Nephron (organoid): ENCODE measurements around the gene SH3BP5L.

ENCODE experiments used
- H3K27ac Mint-ChIP-seq, 3 experiments: 2 replicates each; pipeline ENCODE4 v1.8.0; 2020; ENCODE audit warnings: mixed read lengths in 3 of 3, mild to moderate bottlenecking in 2 of 3, moderate library complexity in 1 of 3
- H3K27me3 Mint-ChIP-seq: 2 replicates; pipeline ENCODE4 v1.8.0; 2021; ENCODE audit warnings: low read depth, mild to moderate bottlenecking, moderate library complexity, mixed read lengths
- H3K36me3 Mint-ChIP-seq: 2 replicates; pipeline ENCODE4 v1.8.0; 2020; ENCODE audit warnings: low read depth, mixed read lengths
- H3K4me1 Mint-ChIP-seq: 2 replicates; pipeline ENCODE4 v1.8.0; 2020; ENCODE audit warnings: mixed read lengths
- H3K4me3 Mint-ChIP-seq, 3 experiments: 2 replicates each; pipeline ENCODE4 v1.8.0; 2020; ENCODE audit warnings: mild to moderate bottlenecking in 3 of 3, mixed read lengths in 3 of 3, moderate library complexity in 2 of 3
- H3K9me3 Mint-ChIP-seq: 2 replicates; pipeline ENCODE4 v1.8.0; 2020; ENCODE audit warnings: mixed read lengths
- CTCF ChIP-seq, 3 experiments: fragments of 200-600 bp; sonication (generic); IDR thresholded peaks; one replicate each; pipeline ENCODE4 v1.5.0; 2021; ENCODE audit warnings: antibody characterized with exemption in 3 of 3; ENCODE audit not compliant: unreplicated experiment in 3 of 3

SH3BP5L gene

GRCh38 chr1:248817065-248817464, 8.7 kb downstream of the SH3BP5L start:
- Mint-ChIP-seq H3K36me3 (peaks cover 59% of the 10 kb centered on the region), H3K27ac (no peak overlapping the region), H3K27me3 (no peaks in the 10 kb centered on the region), H3K4me3 (no peak overlapping the region), H3K4me1 (peaks cover 4% of the 10 kb centered on the region), H3K9me3 (no peaks in the 10 kb centered on the region)
- no peak for TF ChIP-seq CTCF (IDR thresholded peaks at IDR 0.05; ENCODE audit: unreplicated experiment in 3 of 3)

GRCh38 chr1:248816042-248816851, 9.5 kb downstream of the SH3BP5L start:
- H3K27me3 Mint-ChIP-seq: no peaks in the 10 kb centered on the region
- H3K27ac Mint-ChIP-seq: no peak overlapping the region
- H3K4me1 Mint-ChIP-seq: no peaks in the 10 kb centered on the region
- no peak for TF ChIP-seq CTCF (IDR thresholded peaks at IDR 0.05; ENCODE audit: unreplicated experiment in 3 of 3)
- no peaks in the 10 kb centered on the region for H3K9me3 Mint-ChIP-seq
- H3K4me3 Mint-ChIP-seq: no peak overlapping the region
- H3K36me3 Mint-ChIP-seq: peaks cover 60% of the 10 kb centered on the region

GRCh38 chr1:248815407-248816034, 10.2 kb downstream of the SH3BP5L start:
- Mint-ChIP-seq H3K4me3 (no peak overlapping the region), H3K36me3 (peaks cover 59% of the 10 kb centered on the region), H3K27ac (no peak overlapping the region), H3K4me1 (no peaks in the 10 kb centered on the region), H3K9me3 (no peaks in the 10 kb centered on the region), H3K27me3 (no peaks in the 10 kb centered on the region)
- TF ChIP-seq CTCF (IDR thresholded peaks at IDR 0.05; ENCODE audit: unreplicated experiment in 3 of 3): no peak

- H3K4me3 Mint-ChIP-seq: no peak overlapping the region
- no peaks in the 10 kb centered on the region for H3K4me1 Mint-ChIP-seq
- H3K27me3 Mint-ChIP-seq: no peaks in the 10 kb centered on the region
- H3K36me3 Mint-ChIP-seq: peaks cover 53% of the 10 kb centered on the region
- no peak overlapping the region for H3K27ac Mint-ChIP-seq
- no peak for TF ChIP-seq CTCF (IDR thresholded peaks at IDR 0.05; ENCODE audit: unreplicated experiment in 3 of 3)
- no peaks in the 10 kb centered on the region for H3K9me3 Mint-ChIP-seq
Measured at GRCh38 chr1:248814351-248814750, 11.4 kb downstream of the SH3BP5L start.

- Mint-ChIP-seq H3K36me3 (peaks cover 53% of the 10 kb centered on the region), H3K27ac (no peak overlapping the region), H3K27me3 (no peaks in the 10 kb centered on the region), H3K9me3 (no peaks in the 10 kb centered on the region), H3K4me3 (no peak overlapping the region), H3K4me1 (no peaks in the 10 kb centered on the region)
- no peak for TF ChIP-seq CTCF (IDR thresholded peaks at IDR 0.05; ENCODE audit: unreplicated experiment in 3 of 3)
Measured at GRCh38 chr1:248813546-248813945, 12.2 kb downstream of the SH3BP5L start.
